ENCODE results near the gene SEZ6L2.

GRCh38 chr16:29925105-29925756 lies 25.9 kb upstream of the SEZ6L2 start:
- TF ChIP-seq CTCF (IDR thresholded peaks at IDR 0.05) (no peak), POLR2AphosphoS5 (IDR thresholded peaks at IDR 0.05; ENCODE audit: low read depth, low read length) (no peak), REST (IDR thresholded peaks at IDR 0.05; ENCODE audit: insufficient read depth in 1 of 2, low read depth in 2 of 2, low read length in 1 of 2) (no peak)
